Nephron progenitor cell (in vitro differentiated cells): ENCODE measurements around the gene COL5A3.

Source experiments
- DNase-seq: peaks from one replicate; pipeline ENCODE4 v3.0.0; 2021
- H3K27ac Mint-ChIP-seq: 2 replicates; pipeline ENCODE4 v1.8.0; 2021; ENCODE audit warnings: mild to moderate bottlenecking, moderate library complexity, mixed read lengths
- H3K27me3 Mint-ChIP-seq: 2 replicates; pipeline ENCODE4 v1.8.0; 2021; ENCODE audit warnings: mild to moderate bottlenecking, low read depth, mixed read lengths; ENCODE audit not compliant: poor library complexity
- H3K36me3 Mint-ChIP-seq: 2 replicates; pipeline ENCODE4 v1.8.0; 2021; ENCODE audit warnings: low read depth, mixed read lengths
- H3K4me1 Mint-ChIP-seq: 2 replicates; pipeline ENCODE4 v1.8.0; 2021; ENCODE audit warnings: mixed read lengths
- H3K4me3 Mint-ChIP-seq: 2 replicates; pipeline ENCODE4 v1.8.0; 2021; ENCODE audit warnings: mild to moderate bottlenecking, moderate library complexity, mixed read lengths
- H3K9me3 Mint-ChIP-seq: 2 replicates; pipeline ENCODE4 v1.8.0; 2021; ENCODE audit warnings: mild to moderate bottlenecking, moderate library complexity, mixed read lengths
- TF ChIP-seq, protein P1 (sequence below): fragments of 200-600 bp; sonication (generic); IDR thresholded peaks from 2 replicates; pipeline ENCODE4 v1.5.0; 2021; ENCODE audit warnings: antibody characterized with exemption

COL5A3 gene

GRCh38 chr19:9962623-9963290, 47.5 kb downstream of the COL5A3 start:
- DNase-seq = no peak
- Mint-ChIP-seq H3K9me3 (no peaks in the 10 kb centered on the region), H3K4me3 (no peak overlapping the region), H3K27me3 (peaks cover 61% of the 10 kb centered on the region), H3K27ac (no peak overlapping the region), H3K4me1 (no peaks in the 10 kb centered on the region), H3K36me3 (no peaks in the 10 kb centered on the region)
- TF ChIP-seq, protein P1, sequence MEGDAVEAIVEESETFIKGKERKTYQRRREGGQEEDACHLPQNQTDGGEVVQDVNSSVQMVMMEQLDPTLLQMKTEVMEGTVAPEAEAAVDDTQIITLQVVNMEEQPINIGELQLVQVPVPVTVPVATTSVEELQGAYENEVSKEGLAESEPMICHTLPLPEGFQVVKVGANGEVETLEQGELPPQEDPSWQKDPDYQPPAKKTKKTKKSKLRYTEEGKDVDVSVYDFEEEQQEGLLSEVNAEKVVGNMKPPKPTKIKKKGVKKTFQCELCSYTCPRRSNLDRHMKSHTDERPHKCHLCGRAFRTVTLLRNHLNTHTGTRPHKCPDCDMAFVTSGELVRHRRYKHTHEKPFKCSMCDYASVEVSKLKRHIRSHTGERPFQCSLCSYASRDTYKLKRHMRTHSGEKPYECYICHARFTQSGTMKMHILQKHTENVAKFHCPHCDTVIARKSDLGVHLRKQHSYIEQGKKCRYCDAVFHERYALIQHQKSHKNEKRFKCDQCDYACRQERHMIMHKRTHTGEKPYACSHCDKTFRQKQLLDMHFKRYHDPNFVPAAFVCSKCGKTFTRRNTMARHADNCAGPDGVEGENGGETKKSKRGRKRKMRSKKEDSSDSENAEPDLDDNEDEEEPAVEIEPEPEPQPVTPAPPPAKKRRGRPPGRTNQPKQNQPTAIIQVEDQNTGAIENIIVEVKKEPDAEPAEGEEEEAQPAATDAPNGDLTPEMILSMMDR = no peak

GRCh38 chr19:9961103-9961502, 49.2 kb downstream of the COL5A3 start:
- TF ChIP-seq, protein P1 = no peak
- no peaks in the 10 kb centered on the region for H3K4me1 Mint-ChIP-seq
- DNase-seq = no peak
- H3K36me3 Mint-ChIP-seq = no peaks in the 10 kb centered on the region
- peaks cover 49% of the 10 kb centered on the region for H3K27me3 Mint-ChIP-seq
- H3K9me3 Mint-ChIP-seq = no peaks in the 10 kb centered on the region
- no peak overlapping the region for H3K27ac Mint-ChIP-seq
- no peak overlapping the region for H3K4me3 Mint-ChIP-seq

DNA sequence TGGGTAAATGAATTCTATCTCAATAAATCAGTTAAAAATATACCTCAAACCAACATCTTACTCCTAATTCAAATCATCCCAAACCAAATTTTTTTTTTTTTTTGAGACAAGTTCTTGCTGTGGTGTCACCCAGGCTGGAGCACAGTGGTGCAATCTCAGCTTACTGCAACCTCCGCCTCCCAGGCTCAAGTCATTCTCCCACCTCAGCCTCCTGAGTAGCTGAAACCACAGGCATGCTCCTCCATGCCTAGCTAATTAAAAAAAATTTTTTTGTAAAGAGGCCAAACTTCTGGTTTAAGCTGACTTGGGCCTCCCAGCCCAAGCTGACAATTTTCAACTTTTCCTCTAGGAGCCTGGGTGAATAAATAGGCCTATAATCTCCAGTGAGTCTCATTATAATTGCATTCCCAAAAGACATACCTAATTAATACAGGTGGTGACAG, 51.9 kb downstream of the COL5A3 start:
- Mint-ChIP-seq H3K4me1 (no peaks in the 10 kb centered on the region), H3K4me3 (no peak overlapping the region), H3K27ac (no peak overlapping the region), H3K9me3 (no peaks in the 10 kb centered on the region), H3K27me3 (peaks cover 24% of the 10 kb centered on the region), H3K36me3 (no peaks in the 10 kb centered on the region)
- DNase-seq = no peak
- TF ChIP-seq, protein P1 = no peak

- peaks cover 22% of the 10 kb centered on the region for H3K27me3 Mint-ChIP-seq
- H3K9me3 Mint-ChIP-seq = no peaks in the 10 kb centered on the region
- H3K4me1 Mint-ChIP-seq = no peaks in the 10 kb centered on the region
- DNase-seq = no peak
- no peaks in the 10 kb centered on the region for H3K36me3 Mint-ChIP-seq
- H3K27ac Mint-ChIP-seq = no peak overlapping the region
- no peak overlapping the region for H3K4me3 Mint-ChIP-seq
- TF ChIP-seq, protein P1 = no peak
Observed at GRCh38 chr19:9956956-9957355, 53.3 kb downstream of the COL5A3 start.

DNA sequence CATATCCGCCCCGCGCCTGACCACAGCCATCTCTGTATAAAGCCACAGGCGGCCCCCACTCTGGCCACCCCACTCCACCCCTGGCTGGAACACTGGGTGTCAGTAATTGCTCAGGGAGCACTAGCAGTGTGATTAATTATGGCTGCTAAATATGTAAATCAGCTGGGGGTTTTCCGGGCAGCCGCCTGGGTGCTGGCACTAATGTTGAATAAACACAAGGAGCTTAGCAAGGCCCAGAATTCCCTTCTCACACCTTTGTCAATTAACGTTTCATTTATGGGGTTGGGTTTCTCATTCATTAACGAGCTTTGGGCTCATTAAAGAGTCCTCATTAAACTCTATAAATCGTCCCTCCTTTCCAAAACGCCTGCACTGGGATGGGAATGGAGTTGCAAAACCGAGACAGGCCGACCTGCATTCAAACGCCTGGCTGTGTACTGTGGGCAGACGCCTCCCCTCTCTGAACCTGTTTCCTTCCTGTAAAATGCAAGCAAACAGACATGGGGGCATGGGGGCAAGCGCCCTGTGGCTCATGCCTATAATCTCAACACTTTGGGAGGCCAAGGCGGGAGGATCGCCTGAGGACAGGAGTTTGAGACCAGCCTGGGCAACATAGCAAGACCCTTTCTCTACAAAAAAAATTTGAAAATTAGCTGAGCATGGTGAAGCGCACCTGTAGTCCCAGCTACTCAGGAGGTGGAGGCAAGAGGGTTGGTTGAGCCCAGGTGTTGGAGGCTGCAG, 56.3 kb downstream of the COL5A3 start:
- no peak overlapping the region for H3K4me3 Mint-ChIP-seq
- no peak for DNase-seq
- no peak overlapping the region for H3K27ac Mint-ChIP-seq
- H3K27me3 Mint-ChIP-seq = peaks cover 21% of the 10 kb centered on the region
- no peaks in the 10 kb centered on the region for H3K9me3 Mint-ChIP-seq
- H3K4me1 Mint-ChIP-seq = no peaks in the 10 kb centered on the region
- H3K36me3 Mint-ChIP-seq = no peaks in the 10 kb centered on the region
- TF ChIP-seq, protein P1 = no peak
